KMS-11 (cell line): ENCODE results near the gene ESPL1.

ENCODE experiments used
- H2AFZ ChIP-seq: fragments of 200-600 bp; sonication (generic); 2 replicates; pipeline ENCODE4 v1.6.1; 2016; ENCODE audit warnings: antibody characterized with exemption, mixed run types, low read depth
- H3K27ac ChIP-seq: fragments of 200-600 bp; sonication (generic); 2 replicates; pipeline ENCODE4 v1.6.1; 2016; ENCODE audit warnings: mild to moderate bottlenecking, mixed run types
- H3K27me3 ChIP-seq: fragments of 200-600 bp; sonication (generic); 2 replicates; pipeline ENCODE4 v1.6.1; 2017; ENCODE audit warnings: mild to moderate bottlenecking, low read depth, mixed run types, moderate library complexity; ENCODE audit not compliant: insufficient read depth
- H3K36me3 ChIP-seq: fragments of 200-600 bp; sonication (generic); 2 replicates; pipeline ENCODE4 v1.6.1; 2017; ENCODE audit warnings: mild to moderate bottlenecking, mixed run types; ENCODE audit not compliant: insufficient read depth
- H3K4me1 ChIP-seq: fragments of 200-600 bp; sonication (generic); 2 replicates; pipeline ENCODE4 v1.6.1; 2016; ENCODE audit warnings: mild to moderate bottlenecking, low read depth, mixed run types; ENCODE audit not compliant: poor library complexity, severe bottlenecking
- H3K4me2 ChIP-seq: fragments of 200-600 bp; sonication (generic); 2 replicates; pipeline ENCODE4 v1.7.0; 2016; ENCODE audit warnings: mild to moderate bottlenecking, mixed run types
- H3K4me3 ChIP-seq: fragments of 200-600 bp; sonication (generic); IDR thresholded peaks from 2 replicates; pipeline ENCODE4 v1.6.1; 2017; ENCODE audit warnings: low read depth, low read length, mixed read lengths; ENCODE audit not compliant: insufficient read depth
- H3K79me2 ChIP-seq: fragments of 200-600 bp; sonication (generic); 2 replicates; pipeline ENCODE4 v1.6.1; 2016; ENCODE audit warnings: low read depth, mixed run types; ENCODE audit not compliant: insufficient read depth
- H3K9ac ChIP-seq: fragments of 200-600 bp; sonication (generic); 2 replicates; pipeline ENCODE4 v1.6.1; 2016; ENCODE audit warnings: mild to moderate bottlenecking, mixed run types
- H4K20me1 ChIP-seq: fragments of 200-600 bp; sonication (generic); 2 replicates; pipeline ENCODE4 v1.6.1; 2016; ENCODE audit warnings: mild to moderate bottlenecking, mixed run types; ENCODE audit not compliant: insufficient read depth
- CTCF ChIP-seq: fragments of 200-600 bp; sonication (generic); conservative IDR thresholded peaks from 2 replicates; pipeline ENCODE4 v1.6.1; 2017; ENCODE audit warnings: low read depth, mild to moderate bottlenecking, antibody characterized with exemption, low read length, moderate library complexity, mixed read lengths

The ESPL1 gene

GRCh38 chr12:53236443-53237111, 31.5 kb upstream of the ESPL1 start:
- no peak overlapping the region for H3K4me3 ChIP-seq
- H3K9ac ChIP-seq = no peak overlapping the region
- H3K4me1 ChIP-seq = peaks cover 53% of the 10 kb centered on the region
- no peaks in the 10 kb centered on the region for H3K36me3 ChIP-seq
- peak overlapping the region; percentile 24; the same call in 1 of the 2 replicates for H2AFZ ChIP-seq
- TF ChIP-seq CTCF = no peak
- H3K27me3 ChIP-seq = no peaks in the 10 kb centered on the region
- H3K79me2 ChIP-seq = peaks cover 2% of the 10 kb centered on the region; the same call in 1 of the 2 replicates
- H4K20me1 ChIP-seq = no peaks in the 10 kb centered on the region
- H3K27ac ChIP-seq = no peak overlapping the region
- H3K4me2 ChIP-seq = peak overlapping the region; percentile 28

GRCh38 chr12:53239643-53240258, 28.3 kb upstream of the ESPL1 start:
- no peak for TF ChIP-seq CTCF
- Histone ChIP-seq H3K4me3 (no peak overlapping the region), H3K27ac (no peak overlapping the region), H3K27me3 (peaks cover 6% of the 10 kb centered on the region; the same call in 1 of the 2 replicates), H3K4me2 (no peak overlapping the region), H2AFZ (no peak overlapping the region), H3K36me3 (no peaks in the 10 kb centered on the region), H4K20me1 (no peaks in the 10 kb centered on the region), H3K79me2 (no peaks in the 10 kb centered on the region), H3K4me1 (peaks cover 34% of the 10 kb centered on the region), H3K9ac (no peak overlapping the region)

DNA sequence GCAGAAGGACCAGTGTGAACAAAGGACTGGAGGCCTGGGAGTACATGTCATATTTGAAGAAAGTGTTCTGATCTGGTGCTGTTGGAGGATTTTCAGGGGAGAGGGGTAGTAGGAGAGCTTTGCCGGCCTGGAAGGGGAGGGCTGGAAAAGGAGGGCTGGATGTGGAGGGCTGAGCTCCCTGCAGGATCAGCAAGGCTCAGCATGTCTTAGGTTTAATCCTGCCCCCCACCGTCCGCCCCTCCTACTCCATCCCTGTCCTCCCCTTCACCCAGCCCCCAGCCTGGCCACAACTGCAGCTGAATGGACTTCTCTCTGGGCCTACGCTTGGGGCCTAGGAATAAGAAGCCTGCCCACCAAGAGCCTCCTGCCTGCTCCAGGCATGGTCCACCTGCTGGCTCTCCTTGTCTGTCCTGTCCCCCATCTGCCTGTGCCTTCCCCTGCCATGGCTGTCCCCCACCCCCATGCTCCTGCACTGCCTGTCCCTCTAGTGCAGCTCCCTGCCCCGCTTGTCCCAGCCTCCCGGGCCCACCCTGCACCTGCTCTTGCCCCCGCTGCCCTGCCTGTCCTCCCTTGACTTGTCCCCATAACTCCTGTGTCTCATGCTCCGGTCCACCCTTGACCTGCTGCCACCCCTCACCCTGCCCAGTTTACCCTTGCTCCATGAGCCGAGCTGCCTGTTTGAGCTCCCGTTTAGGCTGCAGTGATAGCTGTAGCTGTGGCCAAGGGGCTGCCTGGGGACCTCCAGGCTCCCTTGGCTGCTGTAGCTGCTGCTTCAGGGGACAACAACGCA, 26.3 kb upstream of the ESPL1 start:
- peaks cover 21% of the 10 kb centered on the region for H3K4me1 ChIP-seq
- no peak overlapping the region for H2AFZ ChIP-seq
- no peak overlapping the region for H3K4me2 ChIP-seq
- TF ChIP-seq CTCF = no peak
- peaks cover 6% of the 10 kb centered on the region; the same call in 1 of the 2 replicates for H3K27me3 ChIP-seq
- H3K79me2 ChIP-seq = no peaks in the 10 kb centered on the region
- H4K20me1 ChIP-seq = no peaks in the 10 kb centered on the region
- no peaks in the 10 kb centered on the region for H3K36me3 ChIP-seq
- no peak overlapping the region for H3K4me3 ChIP-seq
- no peak overlapping the region for H3K27ac ChIP-seq
- no peak overlapping the region for H3K9ac ChIP-seq

GRCh38 chr12:53244337-53244736, 23.8 kb upstream of the ESPL1 start:
- H4K20me1 ChIP-seq = no peaks in the 10 kb centered on the region
- no peak overlapping the region for H3K4me2 ChIP-seq
- H3K9ac ChIP-seq = no peak overlapping the region
- TF ChIP-seq CTCF = no peak
- no peak overlapping the region for H2AFZ ChIP-seq
- H3K27me3 ChIP-seq = peaks cover 6% of the 10 kb centered on the region; the same call in 1 of the 2 replicates
- no peak overlapping the region for H3K27ac ChIP-seq
- H3K4me3 ChIP-seq = no peak overlapping the region
- H3K4me1 ChIP-seq = peaks cover 6% of the 10 kb centered on the region
- no peaks in the 10 kb centered on the region for H3K36me3 ChIP-seq
- no peaks in the 10 kb centered on the region for H3K79me2 ChIP-seq
